ENCODE results near the gene CCL26. TPM values are rescaled to one million over a fixed set of nuclear protein-coding genes. Genes with fewer than 3 reads are reported as not detected.

The CCL26 gene
- total RNA-seq, 2 experiments from 2014 or later: not detected

- Mint-ChIP-seq H3K4me3 (no peak overlapping the region), H3K4me1 (ENCODE audit: low read depth) (no peaks in the 10 kb centered on the region), H3K9me3 (no peaks in the 10 kb centered on the region), H3K27ac (no peak overlapping the region), H3K27me3 (peaks cover 10% of the 10 kb centered on the region), H3K36me3 (ENCODE audit: low read depth) (no peaks in the 10 kb centered on the region)
- Histone ChIP-seq H3K36me3 (ENCODE audit: insufficient read depth, low read length) (no peaks in the 10 kb centered on the region), H3K4me1 (ENCODE audit: insufficient read depth, low read length) (no peaks in the 10 kb centered on the region), H3K27me3 (ENCODE audit: control insufficient read depth in 1 of 2, insufficient read depth in 2 of 2, low read length in 2 of 2) (peaks cover 0 to 3% of the 10 kb centered on the region in 2 experiments), H3K27ac (ENCODE audit: low read depth in 1 of 2, low read length in 2 of 2) (no peak overlapping the region), H3K4me3 (ENCODE audit: low read length) (no peak overlapping the region), H3K9me3 (ENCODE audit: control insufficient read depth in 1 of 2, insufficient read depth in 1 of 2, low read length in 2 of 2) (no peaks in the 10 kb centered on the region)
- ChIA-PET POLR2A (no interaction called here), CTCF (no interaction called here)
- TF ChIP-seq, protein P1, sequence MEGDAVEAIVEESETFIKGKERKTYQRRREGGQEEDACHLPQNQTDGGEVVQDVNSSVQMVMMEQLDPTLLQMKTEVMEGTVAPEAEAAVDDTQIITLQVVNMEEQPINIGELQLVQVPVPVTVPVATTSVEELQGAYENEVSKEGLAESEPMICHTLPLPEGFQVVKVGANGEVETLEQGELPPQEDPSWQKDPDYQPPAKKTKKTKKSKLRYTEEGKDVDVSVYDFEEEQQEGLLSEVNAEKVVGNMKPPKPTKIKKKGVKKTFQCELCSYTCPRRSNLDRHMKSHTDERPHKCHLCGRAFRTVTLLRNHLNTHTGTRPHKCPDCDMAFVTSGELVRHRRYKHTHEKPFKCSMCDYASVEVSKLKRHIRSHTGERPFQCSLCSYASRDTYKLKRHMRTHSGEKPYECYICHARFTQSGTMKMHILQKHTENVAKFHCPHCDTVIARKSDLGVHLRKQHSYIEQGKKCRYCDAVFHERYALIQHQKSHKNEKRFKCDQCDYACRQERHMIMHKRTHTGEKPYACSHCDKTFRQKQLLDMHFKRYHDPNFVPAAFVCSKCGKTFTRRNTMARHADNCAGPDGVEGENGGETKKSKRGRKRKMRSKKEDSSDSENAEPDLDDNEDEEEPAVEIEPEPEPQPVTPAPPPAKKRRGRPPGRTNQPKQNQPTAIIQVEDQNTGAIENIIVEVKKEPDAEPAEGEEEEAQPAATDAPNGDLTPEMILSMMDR (IDR thresholded peaks at IDR 0.05): no peak
- intact Hi-C loops (cut with DNase I, micrococcal nuclease): no loop called here
- DNase-seq (no peak), ATAC-seq (ENCODE audit: poor library complexity) (no peak)
Observed at GRCh38 chr7:75818472-75818871, 46.5 kb upstream of the CCL26 start.

DNA sequence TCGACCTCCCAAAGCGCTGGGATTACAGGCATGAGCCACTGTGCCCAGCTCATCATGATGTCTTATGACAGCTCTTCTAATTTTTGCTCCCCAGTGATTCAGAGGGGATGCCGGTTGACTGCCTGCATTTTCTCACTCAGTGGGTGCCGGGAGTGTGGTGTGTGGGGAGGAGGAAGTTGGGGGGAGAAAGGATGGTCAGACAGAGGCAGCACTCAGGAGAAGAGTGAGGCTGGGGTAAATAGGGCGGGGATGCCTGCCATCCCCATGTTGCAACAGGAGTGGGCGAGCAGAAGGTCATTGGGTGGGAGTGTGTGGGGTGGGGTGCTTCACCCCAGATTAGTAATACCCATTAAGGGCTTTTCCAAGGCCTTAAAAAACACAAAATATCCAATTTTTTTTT lies 45.1 kb upstream of the CCL26 start:
- intact Hi-C loops (cut with DNase I, micrococcal nuclease): no loop called here
- H3K9me3 Mint-ChIP-seq: no peaks in the 10 kb centered on the region

GRCh38 chr7:75815418-75816064 lies 43.5 kb upstream of the CCL26 start:
- no peaks in the 10 kb centered on the region for H3K4me1 ChIP-seq (ENCODE audit: insufficient read depth, low read length)
- H3K36me3 ChIP-seq (ENCODE audit: insufficient read depth, low read length): no peaks in the 10 kb centered on the region
- ATAC-seq (ENCODE audit: poor library complexity) (no peak), DNase-seq (no peak)
- CTCF ChIA-PET: no interaction called here
- no peaks in the 10 kb centered on the region for H3K9me3 ChIP-seq (ENCODE audit: control insufficient read depth in 1 of 2, insufficient read depth in 1 of 2, low read length in 2 of 2)
- H3K36me3 Mint-ChIP-seq (ENCODE audit: low read depth): no peaks in the 10 kb centered on the region
- no peak overlapping the region for H3K27ac ChIP-seq (ENCODE audit: low read depth in 1 of 2, low read length in 2 of 2)
- intact Hi-C loops (cut with DNase I, micrococcal nuclease): no loop called here
- no peak overlapping the region for H3K27ac Mint-ChIP-seq
- POLR2A ChIA-PET: no interaction called here
- TF ChIP-seq, protein P1 (IDR thresholded peaks at IDR 0.05): no peak
- peaks cover 0 to 3% of the 10 kb centered on the region in 2 experiments for H3K27me3 ChIP-seq (ENCODE audit: control insufficient read depth in 1 of 2, insufficient read depth in 2 of 2, low read length in 2 of 2)
- no peak overlapping the region for H3K4me3 ChIP-seq (ENCODE audit: low read length)
- no peaks in the 10 kb centered on the region for H3K4me1 Mint-ChIP-seq (ENCODE audit: low read depth)
- no peaks in the 10 kb centered on the region for H3K9me3 Mint-ChIP-seq
- H3K4me3 Mint-ChIP-seq: no peak overlapping the region
- peaks cover 6% of the 10 kb centered on the region for H3K27me3 Mint-ChIP-seq

More for the DNA sequence above, 45.1 kb upstream of the CCL26 start:
- no peaks in the 10 kb centered on the region for H3K36me3 ChIP-seq (ENCODE audit: insufficient read depth, low read length)
- H3K27ac ChIP-seq (ENCODE audit: low read depth in 1 of 2, low read length in 2 of 2): no peak overlapping the region
- Mint-ChIP-seq H3K27ac (no peak overlapping the region), H3K4me1 (ENCODE audit: low read depth) (no peaks in the 10 kb centered on the region), H3K4me3 (no peak overlapping the region), H3K36me3 (ENCODE audit: low read depth) (no peaks in the 10 kb centered on the region), H3K27me3 (peaks cover 10% of the 10 kb centered on the region)
- DNase-seq: peak in 1 of 14 experiments; percentile 31
- H3K9me3 ChIP-seq (ENCODE audit: control insufficient read depth in 1 of 2, insufficient read depth in 1 of 2, low read length in 2 of 2): no peaks in the 10 kb centered on the region
- H3K4me3 ChIP-seq (ENCODE audit: low read length): no peak overlapping the region
- no peak for ATAC-seq (ENCODE audit: poor library complexity)
- POLR2A ChIA-PET: no interaction called here
- peaks cover 0 to 3% of the 10 kb centered on the region in 2 experiments for H3K27me3 ChIP-seq (ENCODE audit: control insufficient read depth in 1 of 2, insufficient read depth in 2 of 2, low read length in 2 of 2)
- H3K4me1 ChIP-seq (ENCODE audit: insufficient read depth, low read length): no peaks in the 10 kb centered on the region
- TF ChIP-seq, protein P1 (IDR thresholded peaks at IDR 0.05): no peak
- CTCF ChIA-PET: interaction anchor here (0.6 kb wide), 1 partner anchor 482 kb away, joined by 3 read pairs; no protein-coding TSS in a partner anchor
